Measurements from ENCODE around the gene TRAF7. TPM values are rescaled to one million over a fixed set of nuclear protein-coding genes. Genes with fewer than 3 reads are reported as not detected.

Gene TRAF7
- total RNA-seq, 1 experiment from 2014 or later: 44.9 TPM

DNA sequence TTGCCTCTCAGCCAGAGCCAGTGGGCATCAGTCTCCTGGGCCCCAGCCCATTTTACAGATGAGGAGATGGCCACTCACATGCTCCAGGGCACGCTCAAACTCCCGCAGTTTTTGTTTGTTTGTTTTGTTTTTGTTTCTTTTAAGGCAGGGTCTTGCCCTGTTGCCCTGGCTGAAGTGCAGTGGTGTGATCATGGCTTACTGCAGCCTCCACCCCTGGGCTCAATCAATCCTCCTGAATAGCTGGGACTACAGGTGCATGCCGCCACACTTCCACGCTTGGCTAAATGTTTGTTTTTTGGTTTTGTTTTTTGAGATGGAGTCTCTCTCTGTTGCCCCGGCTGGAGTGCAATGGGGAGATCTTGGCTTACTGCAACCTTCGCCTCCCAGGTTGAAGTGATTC lies 71.3 kb downstream of the TRAF7 start:
- H3K36me3 ChIP-seq (ENCODE audit: low read depth, low read length): no peaks in the 10 kb centered on the region; the same call in 1 of the 2 replicates
- H3K27me3 ChIP-seq (ENCODE audit: low read length): no peaks in the 10 kb centered on the region
- H3F3A ChIP-seq (ENCODE audit: low read length, unreplicated experiment): no peaks in the 10 kb centered on the region
- POLR2A ChIA-PET (ENCODE audit: unreplicated experiment): interaction anchor here (0.5 to 1.1 kb wide), 2 partner anchors 71 to 262 kb away, joined by 3 to 25 read pairs; partner anchors contain the start of genes RPS2 and TRAF7
- H3K9me3 ChIP-seq (ENCODE audit: low read length): no peaks in the 10 kb centered on the region
- TF ChIP-seq EZH2phosphoT487 (IDR thresholded peaks at IDR 0.05; ENCODE audit: borderline replicate concordance, low read length) (no peak), EZH2 (IDR thresholded peaks at IDR 0.05; ENCODE audit: low read length, unreplicated experiment) (no peak)
- TF ChIP-seq, protein P1, sequence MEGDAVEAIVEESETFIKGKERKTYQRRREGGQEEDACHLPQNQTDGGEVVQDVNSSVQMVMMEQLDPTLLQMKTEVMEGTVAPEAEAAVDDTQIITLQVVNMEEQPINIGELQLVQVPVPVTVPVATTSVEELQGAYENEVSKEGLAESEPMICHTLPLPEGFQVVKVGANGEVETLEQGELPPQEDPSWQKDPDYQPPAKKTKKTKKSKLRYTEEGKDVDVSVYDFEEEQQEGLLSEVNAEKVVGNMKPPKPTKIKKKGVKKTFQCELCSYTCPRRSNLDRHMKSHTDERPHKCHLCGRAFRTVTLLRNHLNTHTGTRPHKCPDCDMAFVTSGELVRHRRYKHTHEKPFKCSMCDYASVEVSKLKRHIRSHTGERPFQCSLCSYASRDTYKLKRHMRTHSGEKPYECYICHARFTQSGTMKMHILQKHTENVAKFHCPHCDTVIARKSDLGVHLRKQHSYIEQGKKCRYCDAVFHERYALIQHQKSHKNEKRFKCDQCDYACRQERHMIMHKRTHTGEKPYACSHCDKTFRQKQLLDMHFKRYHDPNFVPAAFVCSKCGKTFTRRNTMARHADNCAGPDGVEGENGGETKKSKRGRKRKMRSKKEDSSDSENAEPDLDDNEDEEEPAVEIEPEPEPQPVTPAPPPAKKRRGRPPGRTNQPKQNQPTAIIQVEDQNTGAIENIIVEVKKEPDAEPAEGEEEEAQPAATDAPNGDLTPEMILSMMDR (conservative IDR thresholded peaks at IDR 0.05; ENCODE audit: low read depth, low read length): no peak
- CTCF ChIA-PET: interaction anchor here (1.0 kb wide), 1 partner anchor 33 kb away, joined by 3 read pairs; no protein-coding TSS in a partner anchor
- H3K79me2 ChIP-seq (ENCODE audit: low read length): peaks cover 55% of the 10 kb centered on the region
- no TSS peak for BruUV-seq (replicated peaks)
- no peak overlapping the region for H3K27ac ChIP-seq (ENCODE audit: low read length)
- H3K9ac ChIP-seq (ENCODE audit: low read length): no peak overlapping the region
- peaks cover 9% of the 10 kb centered on the region; the same call in 1 of the 2 replicates for H4K20me1 ChIP-seq (ENCODE audit: low read length)
- peaks cover 12% of the 10 kb centered on the region for H3K4me1 ChIP-seq (ENCODE audit: insufficient read depth, low read length)
- intact Hi-C loops (cut with micrococcal nuclease): no loop called here
- DNase-seq: no peak
- H3K4me3 ChIP-seq (ENCODE audit: low read length): no peak overlapping the region
- no peak overlapping the region for H2AFZ ChIP-seq (ENCODE audit: low read length)
- no peaks in the 10 kb centered on the region for H3K9me2 ChIP-seq (replicated peaks; ENCODE audit: low read length)
- peak overlapping the region; percentile 68; the same call in 1 of the 2 replicates for H3K4me2 ChIP-seq (ENCODE audit: low read length)
- ATAC-seq: no peak

Small RNA genes within 50 kb of the gene (microRNA-seq; reads per million reads assigned to microRNA genes)
- gene MIR3180-5 (ENCODE audit: unreplicated experiment) (not detected), gene MIR4516 (ENCODE audit: unreplicated experiment) (not detected), gene MIR6511B1 (ENCODE audit: unreplicated experiment) (not detected)

Other genes starting within 250 kb of the TRAF7 start
- gene HS3ST6, start 237.4 kb upstream of the TRAF7 start, total RNA-seq (2014; rRNA removed): not detected in 2 replicates
- 24.6 and 25.7 TPM in 2 replicates for gene MSRB1, start 212.6 kb upstream of the TRAF7 start, total RNA-seq (2014; rRNA removed)
- 1.5 TPM in 1 of 2 replicates, not detected in the other for gene RPL3L, start 201.1 kb upstream of the TRAF7 start, total RNA-seq (2014; rRNA removed)
- 407 and 530 TPM in 2 replicates for gene NDUFB10, start 196.2 kb upstream of the TRAF7 start, total RNA-seq (2014; rRNA removed)
- 2,234 and 2,721 TPM in 2 replicates for gene RPS2, start 191.0 kb upstream of the TRAF7 start, total RNA-seq (2014; rRNA removed)
- not detected in 2 replicates for gene RNF151, start 188.9 kb upstream of the TRAF7 start, total RNA-seq (2014; rRNA removed)
- 71.5 and 111 TPM in 2 replicates for gene TBL3, start 183.7 kb upstream of the TRAF7 start, total RNA-seq (2014; rRNA removed)
- 2.4 and 3.4 TPM in 2 replicates for gene NOXO1, start 174.3 kb upstream of the TRAF7 start, total RNA-seq (2014; rRNA removed)
- gene GFER, start 171.6 kb upstream of the TRAF7 start, total RNA-seq (2014; rRNA removed): 66.8 and 77.2 TPM in 2 replicates
- gene SYNGR3, start 165.8 kb upstream of the TRAF7 start, total RNA-seq (2014; rRNA removed): 1.5 and 2.8 TPM in 2 replicates
- gene ZNF598, start 146.0 kb upstream of the TRAF7 start, total RNA-seq (2014; rRNA removed): 44.4 and 60.1 TPM in 2 replicates
- gene NPW, start 136.0 kb upstream of the TRAF7 start, total RNA-seq (2014; rRNA removed): 3.8 and 5.6 TPM in 2 replicates
- 145 and 160 TPM in 2 replicates for gene NHERF2, start 128.9 kb upstream of the TRAF7 start, total RNA-seq (2014; rRNA removed)
- gene NTHL1, start 107.9 kb upstream of the TRAF7 start, total RNA-seq (2014; rRNA removed): 87.1 and 90.1 TPM in 2 replicates
- 59.3 and 64.4 TPM in 2 replicates for gene TSC2, start 107.8 kb upstream of the TRAF7 start, total RNA-seq (2014; rRNA removed)
- 58.9 and 77.3 TPM in 2 replicates for gene PKD1, start 19.9 kb upstream of the TRAF7 start, total RNA-seq (2014; rRNA removed)
- gene RAB26, start 7.2 kb upstream of the TRAF7 start, total RNA-seq (2014; rRNA removed): 4.6 and 5.6 TPM in 2 replicates
- 1.6 and 1.7 TPM in 2 replicates for gene CASKIN1, start 40.8 kb downstream of the TRAF7 start, total RNA-seq (2014; rRNA removed)
- gene MLST8, start 49.7 kb downstream of the TRAF7 start, total RNA-seq (2014; rRNA removed): 63.3 and 73.6 TPM in 2 replicates
- 2.1 and 4.8 TPM in 2 replicates for gene BRICD5, start 55.1 kb downstream of the TRAF7 start, total RNA-seq (2014; rRNA removed)
- 46.0 and 58.1 TPM in 2 replicates for gene PGP, start 59.1 kb downstream of the TRAF7 start, total RNA-seq (2014; rRNA removed)
- gene E4F1, start 67.8 kb downstream of the TRAF7 start, total RNA-seq (2014; rRNA removed): 49.0 and 57.7 TPM in 2 replicates
- gene DNASE1L2, start 80.7 kb downstream of the TRAF7 start, total RNA-seq (2014; rRNA removed): 1.6 and 2.7 TPM in 2 replicates
- 71.7 and 90.5 TPM in 2 replicates for gene ECI1, start 95.8 kb downstream of the TRAF7 start, total RNA-seq (2014; rRNA removed)
- gene RNPS1, start 112.3 kb downstream of the TRAF7 start, total RNA-seq (2014; rRNA removed): 131 and 154 TPM in 2 replicates
- 11.0 and 15.5 TPM in 2 replicates for gene ABCA3, start 184.9 kb downstream of the TRAF7 start, total RNA-seq (2014; rRNA removed)

Data from PC-3 (cell line).